Measurements from ENCODE around the gene ANKS1A. TPM values are rescaled to one million over a fixed set of nuclear protein-coding genes. Genes with fewer than 3 reads are reported as not detected.

Gene ANKS1A
- total and polyA plus RNA-seq, 2 of the 4 experiments (the other 2 are of a cell fraction): 7.2 to 7.5 TPM

- H4K91ac ChIP-seq (ENCODE audit: insufficient read depth, low read depth, low read length): no peak overlapping the region
- ChIA-PET CTCF (no interaction called here), POLR2A (ENCODE audit: unreplicated experiment) (interaction anchor here (0.5 kb wide), 1 partner anchor 11 kb away, joined by 10 read pairs; no protein-coding TSS in a partner anchor)
- no peak overlapping the region for H3K18ac ChIP-seq (ENCODE audit: low read depth, low read length)
- no peak overlapping the region for H4K5ac ChIP-seq (ENCODE audit: low read depth, low read length)
- H2AFZ ChIP-seq (replicated peaks; ENCODE audit: low read length, poor library complexity): no peak overlapping the region
- no peak overlapping the region for H2AK9ac ChIP-seq (replicated peaks; ENCODE audit: low read depth, low read length, poor library complexity)
- dilution Hi-C loops (cut with HindIII; ENCODE audit: low sequenced_read_pairs, unreplicated experiment) (no loop called here), in situ Hi-C loops (cut with MboI; ENCODE audit: low sequenced_read_pairs) (no loop called here), intact Hi-C loops (cut with micrococcal nuclease) (no loop called here)
- H2BK120ac ChIP-seq (ENCODE audit: low read depth, low read length): no peak overlapping the region
- no peak overlapping the region for H3K14ac ChIP-seq (replicated peaks; ENCODE audit: low read depth, low read length)
- ATAC-seq (ENCODE audit: low read depth) (no peak), DNase-seq (no peak)
- H3K36me3 ChIP-seq (ENCODE audit: control insufficient read depth, insufficient read depth, low read length): no peaks in the 10 kb centered on the region
- no peak overlapping the region for H3K9ac ChIP-seq (ENCODE audit: low read depth, low read length)
- H4K8ac ChIP-seq (ENCODE audit: low read depth in 2 of 2, low read length in 2 of 2): no peak overlapping the region
- 100% methylated on average over 2 of the region's 4 CpGs for WGBS, 2 experiments (ENCODE audit: extremely low coverage in 2 of 2, insufficient read length in 1 of 2)
- peaks cover 19% of the 10 kb centered on the region for H3K9me1 ChIP-seq (ENCODE audit: insufficient read depth, low read length)
- no peak overlapping the region for H3K4ac ChIP-seq (ENCODE audit: low read depth, low read length)
- no peak for TF ChIP-seq MAZ (IDR thresholded peaks at IDR 0.05; ENCODE audit: borderline replicate concordance, low read depth, low read length)
- TF ChIP-seq RCOR1 (IDR thresholded peaks at IDR 0.05; ENCODE audit: insufficient replicate concordance, low read length): no peak
- no peak for TF ChIP-seq MAFK (IDR thresholded peaks at IDR 0.05; ENCODE audit: low read depth, low read length)
- no peak for TF ChIP-seq RAD21 (IDR thresholded peaks at IDR 0.05; ENCODE audit: low read length)
- TF ChIP-seq FOS (IDR thresholded peaks at IDR 0.05; ENCODE audit: low read depth, low read length): no peak
- no peak for TF ChIP-seq NFE2L2 (IDR thresholded peaks at IDR 0.05; ENCODE audit: low read depth, low read length)
- no peak for TF ChIP-seq BHLHE40 (IDR thresholded peaks at IDR 0.05; ENCODE audit: low read depth, low read length)
- TF ChIP-seq USF2 (IDR thresholded peaks at IDR 0.05; ENCODE audit: low read depth, low read length): no peak
- TF ChIP-seq CEBPB (IDR thresholded peaks at IDR 0.05; ENCODE audit: low read depth, low read length): no peak
- no peak for TF ChIP-seq SMC3 (IDR thresholded peaks at IDR 0.05; ENCODE audit: low read depth, low read length)
- no peak for TF ChIP-seq ELK1 (IDR thresholded peaks at IDR 0.05; ENCODE audit: borderline replicate concordance, low read depth, low read length)
- TF ChIP-seq MXI1 (IDR thresholded peaks at IDR 0.05; ENCODE audit: borderline replicate concordance, low read depth, low read length): no peak
- BruUV-seq (replicated peaks): no TSS peak
- H3K23ac ChIP-seq (ENCODE audit: low read depth, low read length): no peak overlapping the region
- H3K9me3 ChIP-seq (ENCODE audit: control insufficient read depth, insufficient read depth, low read length): no peaks in the 10 kb centered on the region
- no peak overlapping the region for H3K27ac ChIP-seq (ENCODE audit: insufficient read depth, low read length)
- no peak overlapping the region for H2BK20ac ChIP-seq (ENCODE audit: low read depth, low read length)
- no peak overlapping the region for H2AK5ac ChIP-seq (ENCODE audit: low read depth, low read length)
- H3K4me3 ChIP-seq (ENCODE audit: insufficient read depth, low read depth, low read length): no peak overlapping the region
- H3K27me3 ChIP-seq (ENCODE audit: control insufficient read depth, insufficient read depth, low read length): no peaks in the 10 kb centered on the region
- H3K4me1 ChIP-seq (ENCODE audit: control insufficient read depth, insufficient read depth, low read length): peaks cover 13% of the 10 kb centered on the region
- H4K20me1 ChIP-seq (ENCODE audit: insufficient read depth, low read length): peaks cover 3% of the 10 kb centered on the region; the same call in 1 of the 2 replicates
- H3K4me2 ChIP-seq (ENCODE audit: low read depth, low read length): no peak overlapping the region
- H3K56ac ChIP-seq (ENCODE audit: extremely low read depth, insufficient read depth, low read length): no peak overlapping the region
- H3K79me1 ChIP-seq (ENCODE audit: low read depth in 1 of 2, low read length in 2 of 2): peaks cover 13 to 19% of the 10 kb centered on the region in 2 experiments
- H2BK5ac ChIP-seq (ENCODE audit: low read depth, low read length, poor library complexity, severe bottlenecking): no peak overlapping the region
- H2BK15ac ChIP-seq (ENCODE audit: low read depth, low read length): no peak overlapping the region
Measured at GRCh38 chr6:34951731-34952130, 62.7 kb downstream of the ANKS1A start.

Data from IMR-90 (cell line).